Neural progenitor cell (in vitro differentiated cells): ENCODE results near the gene GATAD2A. TPM values are rescaled to one million over a fixed set of nuclear protein-coding genes. Genes with fewer than 3 reads are reported as not detected.

ENCODE experiments used
- DNase-seq: peaks from one replicate; pipeline ENCODE4 v3.0.0-alpha.2; 2016; ENCODE audit warnings: low spot score
- H2AFZ ChIP-seq: fragments of 200-600 bp; sonication (generic); replicated peaks from 2 replicates; pipeline ENCODE4 v1.6.1; 2016; ENCODE audit warnings: antibody characterized with exemption
- H3F3A ChIP-seq: fragments of 200-600 bp; sonication (generic); 2 replicates; pipeline ENCODE4 v1.6.1; 2016; ENCODE audit warnings: antibody characterized with exemption, low read depth
- H3K27ac ChIP-seq: fragments of 200-600 bp; sonication (generic); 2 replicates; pipeline ENCODE4 v1.5.1; 2016; ENCODE audit warnings: mild to moderate bottlenecking
- H3K27me3 ChIP-seq: fragments of 200-600 bp; sonication (generic); 2 replicates; pipeline ENCODE4 v1.6.1; 2016; ENCODE audit warnings: mild to moderate bottlenecking, moderate library complexity
- H3K36me3 ChIP-seq: fragments of 200-600 bp; sonication (generic); 2 replicates; pipeline ENCODE4 v1.5.1; 2016
- H3K4me1 ChIP-seq: fragments of 200-600 bp; sonication (generic); 2 replicates; pipeline ENCODE4 v1.6.1; 2016; ENCODE audit warnings: mixed run types
- H3K4me2 ChIP-seq: fragments of 200-600 bp; sonication (generic); 2 replicates; pipeline ENCODE4 v1.6.1; 2016
- H3K4me3 ChIP-seq: fragments of 200-600 bp; sonication (generic); 2 replicates; pipeline ENCODE4 v1.5.1; 2016
- H3K79me2 ChIP-seq: fragments of 200-600 bp; sonication (generic); 2 replicates; pipeline ENCODE4 v1.6.1; 2016; ENCODE audit warnings: low read depth
- H3K9ac ChIP-seq: fragments of 200-600 bp; sonication (generic); 2 replicates; pipeline ENCODE4 v1.6.1; 2016
- H3K9me3 ChIP-seq: fragments of 200-600 bp; sonication (generic); 2 replicates; pipeline ENCODE4 v1.5.1; 2016; ENCODE audit warnings: low read depth
- H4K20me1 ChIP-seq: fragments of 200-600 bp; sonication (generic); 2 replicates; pipeline ENCODE4 v1.6.1; 2016; ENCODE audit warnings: low read depth
- H3K27ac Mint-ChIP-seq: 3 replicates; pipeline ENCODE4 v1.8.0; 2021; ENCODE audit warnings: mixed read lengths
- H3K27me3 Mint-ChIP-seq: 2 replicates; pipeline ENCODE4 v1.8.0; 2022; ENCODE audit warnings: low read depth, mild to moderate bottlenecking, inconsistent platforms, moderate library complexity, mixed read lengths; ENCODE audit not compliant: insufficient read depth
- H3K36me3 Mint-ChIP-seq: 3 replicates; pipeline ENCODE4 v1.8.0; 2021; ENCODE audit warnings: mixed read lengths
- H3K4me1 Mint-ChIP-seq: 3 replicates; pipeline ENCODE4 v1.8.0; 2021; ENCODE audit warnings: mixed read lengths
- H3K4me3 Mint-ChIP-seq: 3 replicates; pipeline ENCODE4 v1.8.0; 2021; ENCODE audit warnings: mild to moderate bottlenecking, moderate library complexity, mixed read lengths
- H3K9me3 Mint-ChIP-seq: 3 replicates; pipeline ENCODE4 v1.8.0; 2020; ENCODE audit warnings: mixed read lengths
- CTCF ChIP-seq: fragments of 200-600 bp; sonication (generic); IDR thresholded peaks from 2 replicates; pipeline ENCODE4 v1.5.1; 2017; ENCODE audit warnings: antibody characterized with exemption, mild to moderate bottlenecking
- EZH2 ChIP-seq: fragments of 200-600 bp; sonication (generic); IDR thresholded peaks from 2 replicates; pipeline ENCODE4 v1.6.1; 2017; ENCODE audit warnings: antibody characterized with exemption, mild to moderate bottlenecking, moderate library complexity
- EZH2phosphoT487 ChIP-seq: fragments of 200-600 bp; sonication (generic); IDR thresholded peaks from 2 replicates; pipeline ENCODE4 v1.6.1; 2017; ENCODE audit warnings: antibody characterized with exemption
- total RNA-seq: library from RNA; depleted of rRNA; stranded (reverse); fragments of >200 nt; gene quantifications from 2 replicates; pipeline ENCODE4 v1.2.3, GENCODE V29; 2015; ENCODE audit warnings: low replicate concordance

Gene GATAD2A
- total RNA-seq, 1 donor from 2014 or later, result 37.9 TPM

GRCh38 chr19:19460761-19461265 lies 55.3 kb downstream of the GATAD2A start:
- Histone ChIP-seq H3K9me3 (no peaks in the 10 kb centered on the region), H2AFZ (no peak overlapping the region), H4K20me1 (peaks cover 77% of the 10 kb centered on the region), H3K4me3 (no peak overlapping the region), H3F3A (peaks cover 55% of the 10 kb centered on the region), H3K4me2 (peak overlapping the region; percentile 35), H3K36me3 (no peaks in the 10 kb centered on the region), H3K27ac (peak overlapping the region; percentile 23), H3K9ac (no peak overlapping the region), H3K79me2 (peaks cover 98% of the 10 kb centered on the region), H3K4me1 (peaks cover 61% of the 10 kb centered on the region), H3K27me3 (no peaks in the 10 kb centered on the region)
- TF ChIP-seq CTCF (no peak), EZH2phosphoT487 (no peak), EZH2 (no peak)
- H3K27me3 Mint-ChIP-seq, result peaks cover 3% of the 10 kb centered on the region
- peaks cover 2% of the 10 kb centered on the region for H3K9me3 Mint-ChIP-seq
- DNase-seq, result peak; percentile 47
- H3K36me3 Mint-ChIP-seq, result peaks cover 15% of the 10 kb centered on the region
- peaks cover 72% of the 10 kb centered on the region for H3K4me1 Mint-ChIP-seq
- peak overlapping the region; percentile 46 for H3K4me3 Mint-ChIP-seq
- peak overlapping the region; percentile 75 for H3K27ac Mint-ChIP-seq

- no peaks in the 10 kb centered on the region for H3K9me3 ChIP-seq
- peak overlapping the region; percentile 46 for H3K4me3 Mint-ChIP-seq
- no peak for TF ChIP-seq CTCF
- no peak for TF ChIP-seq EZH2
- TF ChIP-seq EZH2phosphoT487, result no peak
- peak overlapping the region; percentile 75 for H3K27ac Mint-ChIP-seq
- peaks cover 61% of the 10 kb centered on the region for H3K4me1 ChIP-seq
- peaks cover 17% of the 10 kb centered on the region for H3K36me3 Mint-ChIP-seq
- H3K4me3 ChIP-seq, result no peak overlapping the region
- no peak for DNase-seq
- peaks cover 6% of the 10 kb centered on the region for H3K9me3 Mint-ChIP-seq
- peaks cover 75% of the 10 kb centered on the region for H3K4me1 Mint-ChIP-seq
- H4K20me1 ChIP-seq, result peaks cover 72% of the 10 kb centered on the region
- peak overlapping the region; percentile 23 for H3K27ac ChIP-seq
- no peaks in the 10 kb centered on the region for H3K27me3 ChIP-seq
- no peaks in the 10 kb centered on the region for H3K36me3 ChIP-seq
- peaks cover 98% of the 10 kb centered on the region for H3K79me2 ChIP-seq
- H3K9ac ChIP-seq, result no peak overlapping the region
- H3K4me2 ChIP-seq, result peak overlapping the region; percentile 69
- peaks cover 3% of the 10 kb centered on the region for H3K27me3 Mint-ChIP-seq
- peaks cover 55% of the 10 kb centered on the region for H3F3A ChIP-seq
- H2AFZ ChIP-seq, result no peak overlapping the region
These were observed 55.8 kb downstream of the GATAD2A start for GRCh38 chr19:19461306-19461670.

- Mint-ChIP-seq H3K4me3 (peak overlapping the region; percentile 77), H3K27ac (peak overlapping the region; percentile 92), H3K4me1 (peaks cover 73% of the 10 kb centered on the region), H3K9me3 (peaks cover 13% of the 10 kb centered on the region), H3K36me3 (peaks cover 22% of the 10 kb centered on the region), H3K27me3 (peaks cover 3% of the 10 kb centered on the region)
- peak overlapping the region; percentile 23 for H3K27ac ChIP-seq
- DNase-seq, result peak; percentile 85
- peaks cover 98% of the 10 kb centered on the region for H3K79me2 ChIP-seq
- peaks cover 61% of the 10 kb centered on the region for H3K4me1 ChIP-seq
- H4K20me1 ChIP-seq, result peaks cover 67% of the 10 kb centered on the region
- H3F3A ChIP-seq, result peaks cover 55% of the 10 kb centered on the region
- H3K9me3 ChIP-seq, result no peaks in the 10 kb centered on the region
- H3K36me3 ChIP-seq, result no peaks in the 10 kb centered on the region
- H3K9ac ChIP-seq, result no peak overlapping the region
- H3K4me3 ChIP-seq, result peak overlapping the region; percentile 5
- no peaks in the 10 kb centered on the region for H3K27me3 ChIP-seq
- H2AFZ ChIP-seq, result no peak overlapping the region
- TF ChIP-seq CTCF (no peak), EZH2phosphoT487 (no peak), EZH2 (no peak)
- H3K4me2 ChIP-seq, result peak overlapping the region; percentile 69
These were observed 56.5 kb downstream of the GATAD2A start for GRCh38 chr19:19461671-19462622.
